Transverse colon (tissue), 4 donors: ENCODE data around the gene TCFL5.

Source experiments
- CTCF ChIP-seq, 5 experiments: fragments of 200-600 bp in 3 of 5; fragments of 450-650 bp in 2 of 5; sonication (generic) in 3 of 5; IDR thresholded peaks; 1 replicate in 2 of 5; 2 replicates in 3 of 5; pipeline ENCODE4 v1.5.1; 2016 to 2017; ENCODE audit warnings: antibody characterized with exemption in 5 of 5, inconsistent platforms in 3 of 5, mild to moderate bottlenecking in 2 of 5, moderate library complexity in 1 of 5
- POLR2A ChIP-seq: fragments of 450-650 bp; IDR thresholded peaks from one replicate; pipeline ENCODE4 v1.6.1; 2016; ENCODE audit warnings: antibody characterized with exemption, mild to moderate bottlenecking, moderate library complexity
- POLR2AphosphoS5 ChIP-seq, 3 donors: sonication (generic); formaldehyde crosslinking; IDR thresholded peaks; one replicate each; pipeline ENCODE4 v1.6.1; 2016; ENCODE audit warnings: antibody characterized with exemption in 3 of 3

GRCh38 chr20:62884556-62884955 is 22.9 kb upstream of the TCFL5 start:
- TF ChIP-seq CTCF (IDR thresholded peaks at IDR 0.05) = no peak
- TF ChIP-seq POLR2A = no peak
- TF ChIP-seq POLR2AphosphoS5 (IDR thresholded peaks at IDR 0.05) = no peak
